GM18498 (cell line): ENCODE data around the gene GALNTL6.
"Not testable (repeated sequence)": the region's sequence is repeated elsewhere in the genome, so short reads cannot be mapped to it uniquely, and the experiment has no call there.

Source experiments
- ATAC-seq: cut with Tn5 transposase; IDR thresholded peaks from one replicate; pipeline ENCODE4 v1.9.1; 2021; ENCODE audit warnings: mild to moderate bottlenecking, moderate library complexity; ENCODE audit not compliant: unreplicated experiment

The GALNTL6 gene

DNA sequence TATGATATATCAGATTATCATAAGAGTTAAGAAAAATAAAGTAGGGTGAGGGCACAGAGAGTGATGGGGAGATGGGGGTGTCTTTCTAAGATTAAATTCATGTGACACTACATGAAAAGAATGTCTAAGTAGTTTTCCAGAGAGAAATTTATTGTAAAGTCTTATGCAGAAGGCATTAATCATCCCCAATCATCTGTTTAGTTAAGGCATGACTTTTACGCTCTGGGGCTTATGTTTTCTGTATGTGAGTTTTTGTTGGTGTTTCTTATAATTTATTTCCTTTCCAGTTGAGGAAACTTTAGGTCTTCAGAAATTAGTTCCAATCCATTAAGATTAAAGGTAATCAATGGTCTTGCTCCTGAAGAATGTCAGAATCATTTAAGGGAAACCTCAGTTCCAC, 972.4 kb downstream of the GALNTL6 start:
- ATAC-seq, result no peak

DNA sequence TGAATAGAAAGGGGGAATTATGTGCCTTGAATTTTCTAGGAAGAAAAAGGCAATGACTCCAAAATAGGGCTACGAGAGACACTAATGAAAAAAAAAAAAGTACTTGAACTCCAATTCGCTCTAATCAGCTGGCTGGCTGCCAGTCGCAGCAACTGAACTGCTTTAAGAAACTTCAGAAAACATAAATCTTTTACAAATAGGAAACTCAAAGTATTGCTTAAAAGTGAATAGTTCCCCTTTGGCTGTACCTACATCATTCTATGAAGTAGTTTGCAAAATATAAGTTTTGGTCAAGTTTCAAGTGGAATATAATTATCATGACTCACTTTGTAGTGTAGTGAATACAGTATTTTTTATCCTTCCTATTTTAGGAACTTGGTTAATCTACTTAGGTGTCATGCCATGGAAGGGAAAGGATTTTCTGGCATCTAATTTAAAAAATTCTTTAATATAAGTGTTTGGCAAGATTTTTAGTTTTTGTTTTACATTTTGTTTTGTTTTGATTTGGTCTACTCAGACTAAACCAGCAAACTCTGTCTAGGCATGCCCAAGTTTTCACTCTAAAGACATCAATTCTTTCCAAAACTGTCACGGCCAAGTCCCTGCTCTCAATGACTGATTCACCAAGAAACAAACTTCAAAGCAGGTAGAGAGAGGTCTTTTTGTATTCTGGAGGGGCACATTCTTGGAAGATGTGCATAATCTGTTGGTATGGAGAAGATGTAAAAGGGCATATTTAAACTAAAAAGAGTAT, 973.0 kb downstream of the GALNTL6 start:
- ATAC-seq, result peak; percentile 53

DNA sequence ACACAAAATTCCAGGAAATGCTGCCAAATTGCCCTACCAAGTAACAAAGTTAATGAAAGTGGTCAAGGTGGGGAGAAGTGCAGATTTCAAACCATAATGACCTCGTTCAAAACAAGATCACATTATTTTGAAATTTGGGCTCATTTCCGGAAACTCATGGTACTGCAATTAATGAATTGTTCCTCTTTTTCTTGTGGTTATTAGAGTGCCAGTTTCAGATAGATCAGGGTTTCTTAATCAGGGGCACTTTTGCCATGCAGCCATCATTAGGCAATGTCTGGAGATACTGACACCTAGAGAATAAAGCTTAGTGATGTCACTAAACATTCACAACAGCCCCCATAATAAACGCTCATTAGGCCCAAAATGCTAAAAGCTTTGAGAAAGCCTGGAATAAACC, 973.9 kb downstream of the GALNTL6 start:
- peak; percentile 67 for ATAC-seq

DNA sequence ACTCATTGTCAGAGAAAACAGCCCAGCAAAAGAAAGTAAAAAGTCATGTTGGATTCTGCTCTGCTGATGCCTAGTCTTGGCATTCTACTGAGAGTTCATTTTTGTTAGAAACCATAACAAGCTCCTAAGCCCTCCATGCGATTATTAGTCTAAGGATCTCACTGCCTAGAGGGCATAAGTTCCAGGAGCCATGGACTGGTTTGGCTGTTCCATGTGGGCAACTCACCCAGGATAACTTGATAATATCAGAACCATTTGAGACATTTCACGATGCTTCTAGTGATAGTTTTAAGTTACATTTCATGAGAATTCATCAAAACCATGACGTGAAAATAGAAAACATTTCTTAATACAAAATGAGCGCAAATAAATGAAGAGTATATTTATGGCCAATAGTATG, 978.6 kb downstream of the GALNTL6 start:
- no peak for ATAC-seq

DNA sequence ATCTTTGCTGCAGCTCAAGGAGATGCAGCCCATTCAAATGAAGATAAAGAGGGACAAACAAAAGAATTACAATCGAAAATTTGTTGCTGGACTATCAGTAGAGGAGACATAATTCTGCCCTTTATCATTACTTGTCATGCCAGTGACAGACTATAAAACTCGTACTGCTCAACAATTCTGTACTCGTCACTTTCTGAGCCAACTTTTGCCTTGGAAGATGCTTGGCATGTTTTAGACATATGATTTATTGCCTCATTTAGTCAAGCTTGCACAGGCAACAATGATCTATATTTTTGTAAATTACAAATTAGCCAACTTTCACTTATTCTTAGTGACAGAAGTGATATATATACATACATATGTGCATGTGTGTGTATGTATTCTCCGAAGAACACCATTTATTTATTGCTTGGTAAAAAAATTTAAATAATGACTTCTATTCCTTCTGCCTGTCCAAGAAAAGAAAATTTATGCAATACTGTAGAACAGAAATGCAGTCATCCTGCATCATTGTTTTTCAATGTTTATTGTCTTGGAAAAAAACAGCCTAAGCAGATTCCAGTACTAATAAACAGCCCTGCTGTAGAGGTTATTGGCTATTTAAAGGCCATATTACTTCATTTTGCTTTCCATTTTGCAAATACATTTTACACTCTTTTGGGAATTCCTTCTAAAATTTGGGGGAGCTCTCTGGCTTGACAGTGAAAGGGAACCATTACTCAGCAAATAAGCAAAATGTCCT, 980.5 kb downstream of the GALNTL6 start:
- ATAC-seq, result no peak

DNA sequence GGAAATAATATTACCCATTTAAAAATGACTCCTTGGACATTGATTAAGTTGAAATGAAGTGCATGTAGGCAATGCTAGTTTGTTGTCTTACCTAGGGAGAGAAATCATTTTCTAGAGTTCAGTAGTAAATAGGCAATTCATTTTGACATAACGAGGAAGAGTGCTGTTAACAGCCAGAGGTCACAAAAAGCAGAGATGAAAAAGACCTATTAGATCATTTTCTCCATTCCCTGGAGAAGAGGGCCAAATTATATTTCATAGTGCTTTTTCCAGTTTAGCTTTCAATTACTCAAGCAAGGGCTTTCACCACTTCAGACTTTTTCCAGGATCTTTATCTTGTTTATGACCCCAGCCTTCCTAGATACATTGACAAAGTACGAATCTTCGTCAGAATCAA, 981.1 kb downstream of the GALNTL6 start:
- ATAC-seq, result no peak

DNA sequence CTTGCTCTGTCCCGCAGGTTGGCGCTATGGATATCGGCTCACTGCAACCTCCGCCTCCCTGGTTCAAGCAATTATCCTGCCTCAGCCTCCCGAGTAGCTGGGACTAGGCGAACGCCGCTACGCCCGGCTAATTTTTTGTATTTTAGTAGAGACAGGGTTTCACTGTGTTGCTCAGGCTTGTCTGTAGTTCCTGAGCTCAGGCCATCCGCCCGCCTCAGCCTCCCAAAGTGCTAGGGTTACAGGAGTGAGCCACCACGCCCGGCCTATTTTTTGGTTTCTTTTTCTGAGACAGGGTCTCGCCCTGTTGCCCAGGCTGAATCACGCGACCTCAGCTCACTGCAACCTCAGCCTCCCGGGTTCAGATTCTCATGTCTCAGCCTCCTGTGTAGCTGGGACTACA, 984.1 kb downstream of the GALNTL6 start:
- not testable (repeated sequence) for ATAC-seq

DNA sequence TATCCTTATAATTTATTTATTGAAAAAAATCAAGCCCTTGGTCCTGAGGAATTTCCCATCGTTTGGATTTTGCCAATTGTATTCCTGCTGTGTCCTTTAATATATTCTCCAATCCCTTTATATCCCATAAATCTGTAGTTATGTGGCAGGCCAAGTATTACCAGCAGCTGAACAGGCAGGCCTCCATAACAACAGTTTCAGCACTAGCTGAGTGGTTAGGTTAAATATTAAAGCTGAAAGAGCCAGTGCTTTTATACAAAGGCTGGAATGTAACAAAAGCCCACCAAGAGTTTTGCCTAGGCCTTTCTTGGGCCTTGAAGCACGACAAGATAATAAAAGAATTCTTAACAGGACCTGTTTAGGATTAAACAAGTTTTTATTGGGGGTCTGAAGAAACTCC, 988.8 kb downstream of the GALNTL6 start:
- no peak for ATAC-seq

DNA sequence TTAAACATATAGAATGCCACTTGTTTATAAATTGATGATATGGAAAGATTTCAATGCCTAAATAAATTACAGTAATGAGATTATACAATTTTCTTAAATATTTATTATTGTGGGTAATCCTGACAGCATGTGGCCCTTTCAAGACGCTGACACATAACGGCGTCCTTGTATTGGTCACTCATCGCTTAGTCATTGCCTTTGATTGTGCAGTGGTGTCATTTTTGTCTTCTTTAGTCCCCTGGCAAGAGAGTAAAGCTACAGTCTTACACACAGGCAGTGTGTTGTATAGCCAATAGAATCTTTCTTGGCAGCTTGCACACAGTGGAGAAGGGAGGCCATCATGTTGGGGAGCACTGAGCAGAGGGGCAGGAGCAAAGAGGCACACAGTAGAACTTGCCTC, 993.6 kb downstream of the GALNTL6 start:
- no peak for ATAC-seq

DNA sequence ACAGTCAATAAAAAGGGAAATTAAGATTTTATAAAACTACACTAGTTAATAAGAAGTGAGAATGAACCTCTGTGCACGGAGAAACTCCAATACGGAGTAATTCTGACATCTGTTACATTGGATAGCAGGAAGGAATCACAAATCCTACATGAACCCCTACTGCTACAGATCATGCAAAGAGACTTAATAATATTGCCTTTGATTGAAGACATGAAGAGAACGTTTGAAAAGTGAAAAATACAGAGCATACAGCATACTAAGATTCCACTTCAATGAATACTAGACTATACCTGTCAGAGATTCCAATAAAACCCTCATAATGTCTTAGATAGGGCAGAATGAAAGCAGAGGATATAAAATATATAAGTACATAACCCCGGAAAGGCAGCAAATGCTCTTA, 995.0 kb downstream of the GALNTL6 start:
- ATAC-seq, result no peak

DNA sequence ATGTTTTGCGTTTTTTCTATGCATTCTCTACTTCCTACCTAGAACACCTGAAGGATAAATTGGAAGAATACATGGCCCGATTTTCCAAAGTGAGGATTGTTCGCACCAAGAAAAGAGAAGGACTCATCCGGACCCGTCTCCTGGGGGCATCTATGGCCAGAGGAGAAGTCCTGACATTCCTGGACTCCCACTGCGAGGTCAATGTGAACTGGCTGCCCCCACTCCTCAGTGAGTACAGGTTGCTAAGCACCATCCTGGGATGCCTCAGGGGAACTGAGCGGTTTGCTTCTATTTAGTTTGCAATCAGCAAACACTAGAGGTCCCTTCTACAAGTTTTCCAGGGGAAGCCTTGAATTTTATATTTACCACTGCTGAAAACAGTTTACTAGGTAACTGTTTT, 996.1 kb downstream of the GALNTL6 start:
- ATAC-seq, result no peak

DNA sequence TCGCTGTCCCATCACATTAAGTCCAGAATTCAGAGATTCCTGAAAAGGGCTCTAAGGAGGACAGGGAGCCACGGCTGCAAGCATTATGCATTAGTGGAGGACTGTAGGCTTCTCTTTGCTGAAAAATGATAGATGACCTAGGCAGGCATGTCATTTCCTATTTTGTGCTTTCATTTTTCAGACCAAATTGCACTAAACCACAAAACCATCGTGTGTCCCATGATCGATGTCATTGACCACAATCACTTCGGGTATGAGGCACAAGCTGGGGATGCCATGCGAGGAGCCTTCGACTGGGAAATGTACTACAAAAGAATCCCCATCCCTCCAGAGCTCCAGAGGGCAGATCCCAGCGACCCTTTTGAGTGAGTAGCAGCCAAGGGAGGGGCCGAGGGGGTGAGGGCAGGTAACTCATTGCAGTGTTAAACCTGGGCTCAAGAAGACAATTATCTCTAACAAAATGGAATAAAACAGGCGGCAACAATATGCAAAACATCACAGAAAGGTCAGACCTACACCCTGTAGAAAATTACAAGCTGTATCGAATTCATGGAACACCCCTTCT, 1000.2 kb downstream of the GALNTL6 start:
- peak; percentile 93 for ATAC-seq

DNA sequence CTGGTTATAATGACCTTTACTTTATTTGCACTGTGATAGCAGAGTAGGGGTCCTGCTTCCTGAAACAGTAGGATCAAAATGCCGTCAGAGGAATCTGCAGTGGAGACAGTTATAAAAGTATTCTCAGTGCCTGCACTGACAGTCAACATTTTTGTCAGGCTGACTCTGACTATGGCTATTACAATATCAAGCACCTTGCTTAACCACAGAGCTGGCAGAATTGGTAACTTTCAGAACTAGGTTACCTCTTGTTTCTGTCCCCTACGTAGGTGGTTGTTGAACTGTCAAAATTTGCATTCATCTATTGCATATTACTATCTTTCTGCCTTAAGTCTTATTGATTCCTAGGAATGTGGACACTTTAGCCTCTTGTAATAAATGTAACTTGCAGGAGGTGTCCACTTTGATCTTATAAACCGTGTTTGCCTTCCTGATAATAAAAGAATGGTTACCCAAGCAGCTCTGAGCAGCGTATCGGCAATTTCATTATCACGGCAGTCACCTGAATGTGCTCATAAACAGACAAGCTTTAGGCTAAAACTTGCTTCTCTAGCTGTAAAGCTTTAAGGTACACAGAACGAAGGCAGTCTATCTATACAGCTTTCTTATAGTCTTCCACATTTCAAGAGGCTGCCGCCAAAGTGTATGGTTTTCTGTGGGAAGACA, 1002.4 kb downstream of the GALNTL6 start:
- peak; percentile 29 for ATAC-seq

DNA sequence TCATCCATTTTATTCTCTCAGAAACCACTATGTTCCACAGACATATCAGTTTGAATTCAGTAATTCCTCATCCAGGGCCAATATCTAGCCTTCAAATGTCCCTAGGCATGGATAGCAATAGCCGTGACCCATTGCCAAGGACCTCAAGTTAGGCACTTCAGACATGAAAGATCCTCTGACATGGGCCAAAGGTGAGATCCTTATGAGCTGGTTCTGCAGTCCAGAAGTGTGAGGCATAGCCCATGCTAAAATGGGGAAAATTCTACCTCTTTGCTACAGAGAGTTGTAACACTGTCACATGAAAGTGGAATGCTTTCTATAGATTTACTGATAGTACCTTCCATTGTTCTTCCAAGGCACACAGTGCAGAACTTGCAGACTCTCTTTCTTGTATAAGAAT, 1005.7 kb downstream of the GALNTL6 start:
- peak; percentile 11 for ATAC-seq

DNA sequence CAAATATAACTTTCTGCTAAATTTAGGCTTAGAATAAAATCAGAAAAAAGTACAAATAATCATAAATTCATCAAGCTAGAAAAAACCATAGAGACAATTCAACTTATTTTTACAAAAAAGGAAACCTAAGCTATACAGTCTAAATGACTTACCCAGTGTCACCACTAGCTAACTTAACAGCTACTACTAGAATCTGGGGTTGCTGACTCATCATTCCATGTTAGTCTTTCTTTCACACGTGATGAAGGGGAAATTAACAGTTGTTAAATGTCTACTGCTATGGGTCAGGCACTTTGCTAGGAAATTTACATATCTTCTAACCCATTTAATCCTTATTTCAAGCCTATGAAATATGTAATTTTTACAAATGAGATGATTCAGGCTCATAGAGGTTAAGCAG, 1006.1 kb downstream of the GALNTL6 start:
- ATAC-seq, result peak; percentile 65

DNA sequence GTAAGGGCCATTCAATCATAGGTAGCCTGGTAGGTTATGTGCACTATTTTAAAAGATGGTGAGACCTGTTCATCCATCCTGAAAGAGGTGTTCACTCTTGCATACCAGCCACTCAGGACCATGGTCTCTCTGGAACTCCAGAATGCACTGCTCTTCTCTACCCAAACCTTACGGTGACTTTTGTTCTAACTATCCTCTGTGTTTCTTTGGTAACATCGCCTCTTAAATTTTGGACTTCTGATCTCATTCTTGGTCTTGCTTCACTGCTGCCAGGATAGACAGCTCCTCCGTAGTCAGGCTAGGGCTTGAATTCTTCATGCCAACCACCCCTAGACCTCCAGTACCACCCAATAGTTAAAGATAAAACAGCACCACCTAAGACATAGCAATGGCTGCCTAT, 1009.1 kb downstream of the GALNTL6 start:
- ATAC-seq, result no peak

DNA sequence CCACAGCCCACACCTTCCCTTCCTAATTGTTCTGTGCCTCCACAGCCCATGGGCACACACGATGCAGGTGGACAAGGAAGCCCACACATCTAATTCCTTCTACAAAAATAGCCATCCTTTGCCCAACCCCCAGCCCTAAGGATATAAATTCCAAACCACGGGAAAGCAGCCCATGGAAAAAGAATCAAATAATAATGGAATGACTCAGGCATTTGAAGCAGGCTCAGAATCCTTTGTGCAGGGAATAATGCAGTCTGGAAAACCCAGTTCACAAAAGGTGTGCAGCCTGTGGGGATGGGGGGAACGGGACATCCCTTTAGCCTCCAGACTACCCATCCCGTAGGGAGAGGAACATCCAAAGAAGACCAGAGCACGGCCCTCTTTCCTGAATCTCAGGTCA, 1013.1 kb downstream of the GALNTL6 start:
- ATAC-seq, result no peak

DNA sequence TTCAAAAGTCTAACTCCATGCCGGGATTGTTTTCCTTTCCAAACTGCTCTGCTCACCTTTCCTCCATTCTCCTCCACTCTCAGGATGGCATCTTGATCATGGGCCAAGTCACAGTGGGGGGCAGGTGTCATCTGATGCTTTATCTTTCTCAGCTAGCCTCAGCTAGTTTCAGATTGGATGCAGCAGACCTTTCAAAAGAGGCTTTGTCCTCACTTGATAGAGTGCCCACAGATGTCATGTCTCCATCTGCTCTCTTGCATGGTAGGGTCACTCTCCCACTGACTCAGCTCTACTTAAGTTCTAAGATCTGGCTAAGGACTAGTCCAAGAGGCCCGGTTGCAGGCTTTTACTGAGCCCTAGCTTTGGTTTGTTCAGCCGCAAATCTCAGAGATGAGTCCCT, 1013.7 kb downstream of the GALNTL6 start:
- no peak for ATAC-seq

DNA sequence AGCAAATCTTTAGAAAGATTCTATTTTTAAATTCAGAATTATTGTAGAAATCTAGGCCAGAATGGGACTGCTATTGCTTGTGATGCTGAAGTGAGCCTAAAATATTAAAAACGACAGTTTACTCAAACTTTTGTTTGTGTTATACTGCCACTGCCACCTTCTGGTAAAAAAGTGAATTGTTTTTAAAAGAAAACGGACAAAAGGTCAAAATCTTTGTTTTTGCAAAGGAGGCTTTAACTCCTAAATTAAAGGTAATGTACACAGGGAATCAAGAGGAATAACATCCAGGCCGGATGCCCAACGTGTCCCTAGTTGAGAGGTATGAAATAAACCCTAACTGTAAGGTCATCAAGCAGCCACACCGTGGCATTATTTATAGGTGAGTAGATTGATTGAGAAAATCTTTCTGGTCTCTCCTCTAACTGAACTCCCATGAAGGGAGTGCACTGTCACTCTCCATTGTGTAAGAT, 1017.1 kb downstream of the GALNTL6 start:
- ATAC-seq, result no peak

DNA sequence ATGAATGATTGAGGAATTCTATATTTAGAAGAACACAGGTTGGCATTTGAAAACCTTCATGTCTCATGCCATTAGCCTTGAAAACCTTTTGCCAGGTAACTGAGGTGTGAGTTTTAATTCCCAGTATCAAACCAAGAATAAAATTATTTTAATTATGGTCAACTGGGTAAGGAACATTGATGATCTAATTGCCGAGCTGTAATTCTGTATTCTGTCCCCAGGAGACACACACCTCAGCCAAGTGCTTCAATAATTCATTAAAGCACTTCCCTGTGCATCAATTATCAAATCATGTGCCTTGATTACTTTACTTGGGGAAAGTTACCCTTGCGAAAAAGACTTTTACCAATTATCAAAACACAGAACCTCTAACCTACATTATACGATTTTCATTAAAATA, 1023.5 kb downstream of the GALNTL6 start:
- no peak for ATAC-seq

DNA sequence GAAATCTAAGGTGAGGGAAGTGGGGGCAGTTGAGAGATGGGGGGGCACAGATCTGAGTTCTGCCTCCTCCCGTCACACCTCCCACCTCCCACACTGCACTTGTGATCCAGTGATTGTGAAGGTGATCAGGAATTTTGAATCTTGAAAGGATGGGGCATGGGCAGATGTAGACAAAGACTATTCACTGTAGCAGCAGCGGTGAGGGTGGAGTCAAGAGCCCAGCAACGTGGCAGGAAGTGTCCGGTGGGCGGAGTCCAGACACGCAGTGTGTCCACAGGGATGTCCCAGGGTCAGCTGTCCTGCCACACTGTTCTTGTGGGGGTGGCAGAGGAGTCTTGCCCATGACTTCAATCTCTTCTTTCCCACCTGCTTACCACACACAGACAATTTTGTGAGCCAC, 1024.9 kb downstream of the GALNTL6 start:
- ATAC-seq, result no peak

DNA sequence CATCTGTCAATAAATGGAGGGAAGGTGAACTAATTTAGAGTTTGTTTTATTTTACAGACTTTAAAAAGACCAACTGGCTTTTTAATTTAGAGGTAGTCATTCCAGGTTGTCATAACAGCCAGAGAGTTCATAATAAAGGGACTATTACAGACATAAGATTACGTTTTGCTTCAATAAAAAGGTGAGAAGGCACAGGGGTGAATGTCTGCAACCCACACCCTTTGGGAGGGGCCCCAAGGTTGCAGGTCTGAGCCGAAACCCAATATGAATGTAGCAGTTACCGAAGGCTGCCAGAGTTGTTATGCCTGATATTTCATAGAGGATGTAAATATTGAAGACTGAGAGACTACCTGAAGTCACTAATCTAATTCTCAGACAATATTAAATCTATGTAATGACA, 1025.7 kb downstream of the GALNTL6 start:
- ATAC-seq, result no peak
